Neural cell (in vitro differentiated cells): ENCODE data around the gene TROAP.

Experiments used
- EP300 ChIP-seq: fragments of 450-650 bp; conservative IDR thresholded peaks from 2 replicates; pipeline ENCODE4 v1.6.1; 2014; ENCODE audit warnings: antibody characterized with exemption, mild to moderate bottlenecking, moderate library complexity; ENCODE audit not compliant: poor library complexity, severe bottlenecking
- EZH2 ChIP-seq: fragments of 200-600, 300-800 bp; shearing (Covaris generic), sonication (generic); IDR thresholded peaks from 2 replicates; pipeline ENCODE4 v1.6.1; 2014; ENCODE audit warnings: antibody characterized with exemption, low read length, borderline replicate concordance, mild to moderate bottlenecking; ENCODE audit not compliant: insufficient read depth, poor library complexity, severe bottlenecking
- MXI1 ChIP-seq: fragments of 450-650 bp; conservative IDR thresholded peaks from 2 replicates; pipeline ENCODE4 v1.6.1; 2014; ENCODE audit warnings: antibody characterized with exemption, mild to moderate bottlenecking; ENCODE audit not compliant: poor library complexity, severe bottlenecking
- POLR2AphosphoS5 ChIP-seq: IDR thresholded peaks from 2 replicates; pipeline ENCODE4 v1.6.1; 2012
- RAD21 ChIP-seq: fragments of 450-650 bp; conservative IDR thresholded peaks from 2 replicates; pipeline ENCODE4 v1.6.1; 2014; ENCODE audit warnings: antibody characterized with exemption, mild to moderate bottlenecking, moderate library complexity
- REST ChIP-seq: IDR thresholded peaks from 2 replicates; pipeline ENCODE4 v1.6.1; 2012; ENCODE audit warnings: borderline replicate concordance
- SMC3 ChIP-seq: fragments of 450-650 bp; conservative IDR thresholded peaks from 2 replicates; pipeline ENCODE4 v1.6.1; 2014; ENCODE audit warnings: antibody characterized with exemption, mild to moderate bottlenecking, moderate library complexity; ENCODE audit not compliant: poor library complexity
- TAF1 ChIP-seq: IDR thresholded peaks from 2 replicates; pipeline ENCODE4 v1.6.1; 2012; ENCODE audit warnings: low read depth
- TF ChIP-seq, protein P1 (sequence below): fragments of 450-650 bp; IDR thresholded peaks from 2 replicates; pipeline ENCODE4 v1.5.1; 2014; ENCODE audit warnings: antibody characterized with exemption, mild to moderate bottlenecking, moderate library complexity; ENCODE audit not compliant: poor library complexity, severe bottlenecking

DNA sequence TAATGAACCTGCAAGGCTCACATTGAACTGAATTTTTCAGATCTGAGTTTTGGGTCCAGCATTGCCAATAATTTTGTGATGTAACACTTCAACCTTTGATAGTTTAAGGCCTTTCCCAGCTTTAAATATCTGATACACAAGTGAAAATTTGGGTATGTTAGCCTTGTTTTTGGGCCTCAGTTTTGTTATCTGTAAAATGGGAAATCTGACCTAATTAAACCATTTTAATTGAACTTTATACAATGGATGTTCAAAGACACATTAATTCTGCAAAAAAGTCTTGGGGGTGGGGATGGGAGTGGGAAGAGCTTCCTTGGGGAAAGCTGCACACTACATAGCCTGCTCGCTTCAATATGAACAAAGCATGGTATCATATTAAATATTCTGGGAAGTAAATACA is 39.0 kb downstream of the TROAP start:
- TF ChIP-seq, protein P1, sequence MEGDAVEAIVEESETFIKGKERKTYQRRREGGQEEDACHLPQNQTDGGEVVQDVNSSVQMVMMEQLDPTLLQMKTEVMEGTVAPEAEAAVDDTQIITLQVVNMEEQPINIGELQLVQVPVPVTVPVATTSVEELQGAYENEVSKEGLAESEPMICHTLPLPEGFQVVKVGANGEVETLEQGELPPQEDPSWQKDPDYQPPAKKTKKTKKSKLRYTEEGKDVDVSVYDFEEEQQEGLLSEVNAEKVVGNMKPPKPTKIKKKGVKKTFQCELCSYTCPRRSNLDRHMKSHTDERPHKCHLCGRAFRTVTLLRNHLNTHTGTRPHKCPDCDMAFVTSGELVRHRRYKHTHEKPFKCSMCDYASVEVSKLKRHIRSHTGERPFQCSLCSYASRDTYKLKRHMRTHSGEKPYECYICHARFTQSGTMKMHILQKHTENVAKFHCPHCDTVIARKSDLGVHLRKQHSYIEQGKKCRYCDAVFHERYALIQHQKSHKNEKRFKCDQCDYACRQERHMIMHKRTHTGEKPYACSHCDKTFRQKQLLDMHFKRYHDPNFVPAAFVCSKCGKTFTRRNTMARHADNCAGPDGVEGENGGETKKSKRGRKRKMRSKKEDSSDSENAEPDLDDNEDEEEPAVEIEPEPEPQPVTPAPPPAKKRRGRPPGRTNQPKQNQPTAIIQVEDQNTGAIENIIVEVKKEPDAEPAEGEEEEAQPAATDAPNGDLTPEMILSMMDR: no peak
- TF ChIP-seq SMC3: no peak
- TF ChIP-seq REST: no peak
- no peak for TF ChIP-seq EZH2
- TF ChIP-seq TAF1: no peak
- no peak for TF ChIP-seq MXI1
- no peak for TF ChIP-seq RAD21
- no peak for TF ChIP-seq EP300
- no peak for TF ChIP-seq POLR2AphosphoS5
